Activated CD4-positive, alpha-beta T cell treated with anti-CD3 and anti-CD28 coated beads for 4 hours (primary cell): ENCODE measurements around the gene FKBP14.
"Not testable (repeated sequence)": the region's sequence is repeated elsewhere in the genome, so short reads cannot be mapped to it uniquely, and the experiment has no call there.

Source experiments
- DNase-seq, 2 donors: peaks; one replicate each; pipeline ENCODE4 v3.0.0-alpha.2; 2020

FKBP14 gene

DNA sequence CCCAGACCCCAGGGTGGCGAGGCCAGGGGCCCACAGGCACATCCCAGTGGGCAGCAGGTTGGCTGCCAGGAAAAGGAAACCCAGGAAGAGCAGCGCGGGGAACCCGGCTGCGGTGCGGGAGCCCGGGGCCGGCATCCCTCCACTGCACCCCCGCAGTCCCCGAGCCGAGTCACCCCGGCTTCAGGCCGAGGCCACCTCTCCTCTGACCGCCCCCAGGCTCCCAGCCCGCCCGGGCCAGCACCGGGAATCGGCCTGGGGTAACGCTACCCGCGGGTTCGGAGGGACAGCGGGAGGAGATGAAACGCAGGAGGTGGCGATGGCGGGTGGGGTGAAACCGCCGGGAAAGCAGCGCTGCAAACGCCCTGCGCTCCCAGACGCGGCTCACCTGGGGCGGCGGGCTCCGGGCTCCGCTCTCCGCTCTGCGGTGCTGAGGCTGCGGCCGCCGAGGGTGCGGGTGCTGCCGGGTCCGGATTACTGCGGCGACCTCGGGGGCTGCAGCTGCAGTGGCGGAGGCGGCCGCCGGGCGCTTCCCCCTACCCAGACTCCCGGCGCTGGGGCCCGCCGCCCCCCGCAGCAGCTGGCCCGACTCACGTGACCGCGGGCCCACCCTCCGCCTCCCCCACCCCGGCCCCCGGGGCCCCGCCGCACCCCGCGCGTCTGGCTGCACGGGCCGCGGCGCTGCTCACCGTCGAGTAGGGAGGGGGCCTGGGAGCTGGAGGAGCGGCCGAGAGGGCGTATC is 37.1 kb downstream of the FKBP14 start, which contains the start of gene SCRN1:
Gene SCRN1, minus strand, starts transcription at position 545 of the 739 bp plus-strand sequence. CDS start 20,734 bp downstream, outside the sequence.
- DNase-seq: peak; percentile 3 to 8

DNA sequence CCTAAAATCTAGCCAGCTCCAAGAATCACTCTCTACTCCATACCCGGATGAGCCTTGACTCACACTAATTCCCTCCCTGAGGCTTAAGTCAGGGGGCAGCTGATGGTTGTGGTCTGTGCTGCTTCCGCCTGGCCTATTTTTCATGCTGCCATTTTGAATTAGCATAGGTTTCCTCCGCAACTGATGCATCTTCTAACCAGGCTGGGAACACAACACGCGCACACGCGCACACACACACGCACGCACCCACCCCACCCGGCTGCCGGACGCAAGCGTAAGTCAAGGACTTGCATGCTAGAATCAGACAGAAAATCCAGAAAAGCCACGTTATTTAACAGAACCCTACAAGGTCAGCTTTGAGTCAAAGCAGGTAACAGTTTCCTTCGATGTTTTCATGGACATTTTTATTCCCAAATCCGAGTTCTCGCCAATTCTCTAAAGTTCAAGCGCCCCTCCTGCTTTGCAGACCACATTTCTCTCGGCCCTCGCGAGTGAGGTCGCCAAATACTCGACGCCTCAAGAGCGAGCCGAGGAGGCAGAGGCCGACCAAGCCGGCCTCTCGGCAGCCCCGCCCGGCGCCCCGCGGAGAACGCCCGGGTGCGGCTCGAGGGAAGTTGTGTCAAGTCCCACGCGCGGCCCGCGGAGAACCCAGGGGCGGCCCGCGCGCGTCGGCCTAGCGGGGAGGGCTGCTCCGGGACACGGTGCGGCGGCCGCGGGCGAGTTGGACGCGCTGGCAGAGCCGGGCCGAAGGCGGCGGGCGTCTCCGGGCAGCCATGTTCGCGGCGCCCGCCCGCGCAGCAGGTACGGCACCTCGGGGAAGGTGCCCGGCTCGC is 37.9 kb downstream of the FKBP14 start:
- peak; percentile 11 to 14 for DNase-seq

DNA sequence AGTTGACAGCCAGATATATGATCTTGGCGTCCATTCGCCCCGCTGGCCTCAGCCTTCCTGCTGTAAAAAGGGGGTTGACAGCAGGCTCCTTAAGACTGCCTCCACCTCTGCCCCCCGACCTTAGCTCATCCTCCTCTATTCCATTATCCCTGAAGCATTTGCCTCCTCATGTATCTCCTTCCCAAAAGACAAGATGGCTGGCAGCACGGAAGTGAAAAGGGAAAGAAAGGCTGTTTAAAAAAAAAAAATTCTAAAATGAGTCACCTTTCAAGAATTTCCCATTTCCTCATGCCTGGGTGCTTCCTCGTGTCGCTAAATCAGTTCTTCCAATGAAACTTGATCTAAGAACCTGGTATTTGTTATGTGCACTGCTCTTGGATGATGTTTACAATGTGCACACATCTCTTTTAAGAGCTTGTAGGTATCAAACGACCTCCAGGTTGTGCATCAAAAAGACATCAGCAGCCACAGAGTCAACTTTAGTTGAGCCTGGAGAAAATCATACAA is 38.6 kb downstream of the FKBP14 start:
- no peak for DNase-seq

DNA sequence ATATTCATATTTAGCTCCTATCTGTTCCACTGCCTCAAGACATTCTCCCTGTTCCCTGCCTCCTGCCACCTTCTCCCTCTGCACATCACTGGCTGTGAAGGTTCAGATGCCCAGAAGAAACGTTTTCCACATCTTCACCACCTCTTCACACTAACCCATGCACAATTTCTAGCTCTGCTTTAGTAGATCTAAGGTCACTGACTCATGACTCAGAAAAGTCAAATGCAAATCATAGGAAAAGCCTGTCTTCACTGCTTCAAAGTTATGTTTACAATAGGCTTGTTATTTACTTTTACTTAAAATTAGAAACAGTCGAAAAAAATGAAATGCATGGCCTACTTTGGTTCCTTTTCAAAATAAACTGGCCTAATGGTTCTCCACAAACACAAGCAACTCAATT is 39.4 kb downstream of the FKBP14 start:
- no peak for DNase-seq

DNA sequence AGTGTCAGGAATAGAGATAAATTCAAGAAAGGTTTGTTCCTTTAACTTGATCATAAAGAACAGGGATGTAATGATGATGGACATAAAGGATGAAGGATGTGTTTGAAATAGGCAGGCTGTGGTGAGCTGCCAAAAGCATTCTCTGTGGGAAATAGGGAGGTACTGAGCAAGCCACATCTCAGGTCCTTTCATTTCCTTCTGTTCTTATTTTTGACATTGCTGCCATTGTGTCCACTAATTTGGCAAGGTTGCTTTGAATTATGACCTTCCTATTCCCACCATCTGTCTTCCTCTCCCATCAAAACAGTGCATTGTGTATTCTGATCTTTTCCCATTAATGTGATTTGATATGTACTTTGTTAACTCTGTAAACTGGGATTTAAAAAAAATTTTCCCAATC is 46.4 kb downstream of the FKBP14 start:
- no peak for DNase-seq

DNA sequence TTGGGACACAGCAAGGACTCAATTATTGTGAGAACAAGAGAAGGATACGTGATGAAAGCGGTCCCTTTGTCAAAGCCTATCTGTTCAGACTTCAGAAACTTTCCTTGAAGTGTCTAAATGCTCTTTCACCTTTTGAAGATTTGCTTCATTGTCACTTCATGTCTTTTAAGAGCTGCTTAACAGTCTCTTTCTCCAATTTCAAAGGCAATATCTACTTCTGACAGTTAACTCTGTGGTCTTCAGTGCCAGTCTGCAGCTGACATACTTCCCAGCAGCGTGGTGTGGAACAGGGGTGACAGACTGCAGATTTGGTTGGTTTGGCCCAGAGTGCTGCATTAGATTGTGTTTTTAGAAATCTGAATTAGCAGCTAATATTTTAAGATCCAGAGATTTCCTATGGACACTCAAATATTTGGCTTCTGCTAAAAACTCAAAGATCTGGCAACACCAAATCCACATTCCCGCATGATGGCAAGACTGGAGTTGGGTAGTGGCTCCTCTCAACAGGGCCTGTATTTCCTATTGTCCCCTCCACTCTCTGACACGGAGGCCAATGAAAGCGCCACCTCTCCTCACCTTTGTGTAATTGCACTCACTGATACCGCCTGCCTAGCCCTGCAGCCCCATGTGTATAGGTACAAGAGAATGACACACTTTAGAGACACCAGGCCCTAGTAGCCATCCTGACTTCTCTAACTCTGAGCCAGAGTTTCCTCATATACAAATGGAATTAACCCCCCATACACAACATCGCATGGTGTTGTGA is 48.4 kb downstream of the FKBP14 start:
- no peak for DNase-seq

DNA sequence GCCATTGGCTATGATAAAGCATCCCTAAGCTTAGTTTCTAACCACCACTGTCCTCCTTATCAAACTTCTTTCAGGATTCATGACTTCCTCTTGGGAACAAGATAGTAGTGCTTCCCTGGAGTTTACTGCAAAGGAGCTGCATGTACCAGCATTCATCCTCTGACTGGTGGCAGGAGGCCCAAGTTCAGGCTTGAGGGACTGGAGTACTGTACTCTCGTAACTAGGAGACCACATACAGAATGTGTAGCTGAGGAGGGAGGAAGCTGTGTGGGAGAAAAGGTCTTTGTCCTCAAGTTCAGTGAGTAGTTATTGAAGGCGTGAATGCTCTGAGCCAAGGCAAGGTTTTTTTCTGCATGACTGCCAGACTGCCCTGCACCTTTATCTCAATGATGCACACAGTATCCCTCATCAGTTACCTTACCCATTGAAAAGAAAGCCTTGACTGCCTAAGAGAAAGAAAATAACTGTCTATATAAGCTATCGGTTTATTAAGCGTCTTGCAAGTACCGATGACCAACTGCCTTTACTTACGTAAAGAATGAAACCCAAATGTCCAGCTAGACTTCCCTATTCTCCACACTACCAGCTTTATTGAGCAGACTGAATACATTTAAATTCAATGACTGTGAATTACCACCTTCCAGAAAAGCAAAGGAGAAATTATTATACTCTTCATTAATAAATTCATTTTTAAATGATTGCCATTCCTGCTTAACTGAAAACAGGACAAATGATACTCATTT is 49.7 kb downstream of the FKBP14 start:
- no peak for DNase-seq

DNA sequence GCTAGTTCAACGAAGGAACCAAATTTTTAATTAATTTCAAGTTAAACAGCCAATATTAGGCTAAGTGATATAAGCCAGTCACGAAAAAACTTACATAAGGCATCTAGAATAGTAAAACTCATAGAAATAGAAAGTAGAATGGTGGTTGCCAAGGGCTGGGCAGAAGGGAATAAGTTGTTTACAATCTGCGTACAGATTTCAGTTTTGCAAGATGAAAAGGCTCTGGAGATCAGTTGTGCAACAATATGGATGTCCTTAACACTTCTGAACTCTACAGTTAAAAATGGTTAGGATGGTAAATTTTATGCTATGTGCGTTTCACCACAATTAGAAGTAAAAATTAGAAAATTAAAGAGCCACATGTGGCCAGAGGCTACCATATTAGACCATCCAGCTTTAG is 50.2 kb downstream of the FKBP14 start:
- DNase-seq: no peak

DNA sequence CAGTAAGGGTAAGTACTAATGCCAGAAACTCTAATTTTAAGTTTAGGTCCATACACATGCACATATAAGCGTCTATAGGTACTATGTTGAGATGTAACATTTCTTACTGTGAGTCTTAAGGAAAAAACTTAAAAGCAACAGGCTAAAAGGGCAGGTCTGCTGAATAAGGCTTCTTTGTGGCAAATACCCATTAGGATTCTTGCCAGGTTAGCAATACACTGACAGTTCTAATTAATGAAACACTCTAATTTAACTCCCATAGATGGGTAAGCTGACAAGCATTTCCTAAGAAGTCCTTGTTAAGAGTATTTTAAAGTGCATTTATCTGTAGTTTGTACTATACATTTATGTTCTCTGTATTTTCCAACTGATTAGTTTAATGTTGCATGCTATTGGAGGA is 50.9 kb downstream of the FKBP14 start:
- no peak for DNase-seq

DNA sequence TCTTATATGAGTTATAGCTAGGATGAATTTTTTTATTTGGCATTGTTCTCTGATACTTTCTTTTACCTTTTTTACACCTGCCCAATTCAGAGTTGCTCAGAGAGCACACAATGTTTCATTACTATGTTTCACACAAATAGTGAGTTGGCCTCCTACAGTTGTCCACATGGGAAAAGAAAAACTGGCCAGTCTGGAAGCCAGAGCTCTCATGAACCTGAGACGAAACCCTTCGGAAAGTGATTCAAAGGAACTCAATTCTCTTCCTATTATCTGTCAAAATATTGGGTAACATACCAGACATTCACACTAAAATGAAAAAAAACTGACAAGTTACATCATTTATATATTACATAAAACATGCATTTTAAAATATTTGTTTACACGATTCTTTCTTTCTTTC is 52.2 kb downstream of the FKBP14 start:
- DNase-seq: no peak

DNA sequence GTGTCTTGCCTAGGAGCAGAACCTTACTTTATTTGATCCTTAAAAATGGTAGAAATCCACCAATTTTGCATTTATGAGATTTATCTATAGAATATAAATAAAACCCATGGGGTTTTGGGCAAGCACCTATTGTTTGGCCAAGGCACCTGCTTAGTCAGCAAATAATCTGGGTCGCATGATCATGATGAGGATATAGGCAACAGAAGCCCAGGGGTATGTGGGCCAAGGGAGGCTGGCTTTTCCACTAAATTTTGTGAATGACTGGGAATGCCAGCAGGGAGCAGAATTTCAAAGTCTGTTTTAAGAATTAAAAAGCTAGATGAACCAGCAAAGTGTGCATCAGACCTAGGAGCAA is 54.2 kb downstream of the FKBP14 start:
- no peak for DNase-seq

DNA sequence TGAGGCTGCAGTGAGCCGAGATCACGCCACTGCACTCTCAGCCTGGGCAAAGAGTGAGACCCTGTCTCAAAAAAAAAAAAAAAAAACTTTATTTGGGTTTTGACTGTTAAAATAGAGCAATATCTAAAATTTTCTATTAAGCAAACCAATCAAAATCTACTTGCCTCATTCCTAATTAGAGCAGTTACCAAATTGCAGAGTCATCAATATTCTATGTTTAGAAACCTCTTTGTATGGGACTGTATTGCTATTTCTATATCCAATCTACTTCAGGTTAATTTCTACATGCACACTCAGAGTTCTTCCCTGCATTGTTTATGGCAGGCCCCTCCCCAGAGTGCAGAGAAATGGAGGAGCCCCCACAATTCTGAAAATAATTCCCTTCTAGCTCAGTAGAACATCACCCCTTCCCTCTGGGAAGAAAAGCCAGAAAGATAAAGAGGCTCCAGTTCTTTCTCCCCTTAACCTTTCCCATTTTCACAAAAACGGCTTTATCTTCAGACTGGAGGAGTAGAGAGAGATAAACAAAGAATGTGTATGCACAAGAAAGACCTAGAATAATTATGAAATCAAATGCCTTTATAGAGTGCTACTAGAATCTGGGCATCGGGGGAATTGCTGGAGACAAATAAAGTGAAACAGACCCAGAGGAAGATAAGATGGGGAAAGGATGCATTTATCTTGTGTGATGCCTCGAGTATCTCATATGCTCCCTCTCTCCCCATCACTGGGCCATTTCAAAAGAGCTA is 54.8 kb downstream of the FKBP14 start:
- no peak for DNase-seq

DNA sequence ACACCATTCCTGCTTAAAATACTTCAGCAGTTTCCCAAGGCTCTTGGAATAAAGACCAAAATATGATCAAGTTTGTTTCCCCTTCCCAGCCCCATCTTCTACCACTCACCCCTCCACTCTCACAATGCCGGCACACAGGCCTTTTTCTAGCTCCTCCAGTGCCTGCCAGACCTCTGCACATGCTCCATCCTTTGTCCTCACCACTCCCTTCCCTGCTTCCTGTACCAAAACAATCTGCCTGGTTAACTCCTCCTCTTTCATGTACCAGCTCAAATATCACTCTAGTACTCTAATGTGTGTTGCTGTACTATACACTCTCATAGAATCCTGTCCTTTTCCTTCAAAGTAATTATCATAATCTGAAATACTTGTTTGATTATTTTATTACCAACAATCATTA is 56.3 kb downstream of the FKBP14 start:
- no peak for DNase-seq

DNA sequence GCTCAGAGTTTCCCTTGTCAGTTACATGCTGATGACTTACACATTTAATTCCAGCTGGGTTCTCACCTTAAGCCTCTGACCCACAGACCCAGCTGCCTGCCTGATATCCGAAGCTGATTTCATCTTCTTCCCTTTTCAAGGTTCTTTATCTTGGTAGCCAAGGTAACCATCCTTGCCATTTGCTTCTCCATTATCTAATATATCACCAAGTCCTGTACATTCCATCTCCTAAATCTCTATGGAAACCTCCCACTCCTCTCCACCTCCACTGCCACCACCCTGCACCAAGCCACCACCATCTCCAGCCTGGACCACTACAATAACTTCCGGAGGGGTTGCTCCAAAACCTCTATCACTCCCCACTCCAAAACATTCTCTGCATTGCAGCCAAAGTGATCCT is 56.8 kb downstream of the FKBP14 start:
- no peak for DNase-seq

DNA sequence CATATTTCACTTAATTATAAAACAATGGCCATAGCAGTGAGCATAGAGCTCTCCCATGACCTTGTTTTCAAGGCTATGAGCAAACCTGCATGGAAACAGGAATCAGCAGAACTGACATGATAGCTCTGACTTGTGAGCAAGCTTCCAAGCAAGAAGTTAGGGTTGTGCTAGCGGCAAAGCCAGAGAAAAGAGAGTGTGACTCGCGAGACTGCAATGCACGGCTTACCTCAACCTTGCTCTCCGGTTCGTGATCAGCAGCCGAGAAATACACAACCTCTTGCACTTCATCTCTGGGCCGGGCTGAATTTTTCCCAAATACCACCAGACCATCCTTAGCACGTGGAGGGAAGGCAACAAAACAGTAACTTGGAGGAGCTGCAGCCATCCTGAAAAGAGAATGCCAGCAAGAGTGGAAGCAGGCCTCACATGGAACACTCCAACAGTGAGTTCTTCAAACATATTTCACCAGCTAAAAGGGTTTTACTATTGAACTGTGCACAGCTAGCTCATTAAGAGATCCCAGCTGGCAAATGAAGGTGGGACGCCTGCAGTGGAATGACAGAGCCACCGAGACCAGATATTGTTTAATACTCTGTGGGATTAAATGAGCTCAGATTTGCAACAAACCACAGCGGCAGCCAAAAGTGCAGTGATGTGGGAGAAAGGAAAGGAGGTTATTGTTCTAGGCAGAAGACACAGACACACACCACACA is 57.7 kb downstream of the FKBP14 start:
- DNase-seq: no peak

DNA sequence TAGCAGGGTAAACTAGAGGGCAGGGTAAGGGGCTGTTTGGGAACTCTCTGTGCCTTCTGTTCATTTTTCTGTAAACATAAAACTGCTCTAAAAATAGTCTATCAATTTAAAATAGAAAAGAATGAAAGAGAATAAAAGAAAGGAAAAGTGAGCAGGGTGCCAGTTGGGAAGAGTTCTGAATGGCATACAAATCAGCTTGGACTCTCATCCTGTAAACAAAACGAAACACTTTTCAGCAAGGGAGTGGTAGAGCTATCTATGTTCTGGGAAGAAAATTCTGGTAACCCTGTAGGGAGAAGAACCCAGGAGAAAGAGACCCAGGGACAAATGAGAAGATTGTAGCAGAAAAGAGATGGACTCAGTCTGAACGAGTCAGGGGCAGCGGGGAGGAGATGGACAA is 61.5 kb downstream of the FKBP14 start:
- DNase-seq: no peak

DNA sequence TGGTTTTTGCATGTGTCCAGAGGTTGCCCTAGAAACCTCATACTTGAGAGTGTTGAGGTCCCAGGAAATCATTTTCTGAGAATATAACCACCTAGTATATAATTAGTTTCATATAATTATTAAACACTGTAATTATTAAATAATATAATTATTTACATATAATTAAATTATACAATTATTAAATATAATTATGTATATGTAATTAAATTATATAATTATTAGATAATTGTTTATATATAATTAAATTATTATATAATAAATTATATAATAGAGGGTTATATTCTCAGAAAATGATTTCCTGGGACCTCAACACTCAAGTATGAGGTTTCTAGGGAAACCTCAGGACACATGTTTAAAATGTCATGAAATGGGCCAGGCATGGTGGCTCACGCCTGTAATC is 64.5 kb downstream of the FKBP14 start:
- no peak for DNase-seq

DNA sequence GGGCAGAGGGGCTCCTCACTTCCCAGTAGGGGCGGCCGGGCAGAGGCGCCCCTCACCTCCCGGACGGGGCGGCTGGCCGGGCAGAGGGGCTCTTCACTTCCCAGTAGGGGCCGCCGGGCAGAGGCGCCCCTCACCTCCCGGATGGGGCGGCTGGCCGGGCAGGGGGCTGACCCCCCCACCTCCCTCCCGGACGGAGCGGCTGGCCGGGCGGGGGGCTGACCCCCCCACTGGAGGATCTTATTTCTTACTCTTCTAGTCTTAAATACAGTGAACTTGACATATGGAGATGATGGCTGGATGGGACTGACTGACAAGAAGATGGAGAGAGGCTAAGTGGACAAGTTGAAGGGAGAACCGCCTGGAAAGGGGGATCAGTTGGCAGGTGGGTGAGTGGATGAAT is 64.9 kb downstream of the FKBP14 start:
- DNase-seq: not testable (repeated sequence)
